Parathyroid adenoma (tissue), 2 donors: ENCODE results near the gene SP1.

Experiments used
- H2AFZ ChIP-seq: fragments of 300-600 bp; sonication (generic); one replicate; pipeline ENCODE4 v1.7.0; 2017; ENCODE audit warnings: antibody characterized with exemption, mild to moderate bottlenecking
- H3K27ac ChIP-seq: fragments of 300-600 bp; sonication (generic); one replicate; pipeline ENCODE4 v1.7.0; 2017
- H3K27me3 ChIP-seq: fragments of 300-600 bp; sonication (generic); one replicate; pipeline ENCODE4 v1.7.0; 2017; ENCODE audit warnings: low read length; ENCODE audit not compliant: control insufficient read depth, insufficient read depth
- H3K36me3 ChIP-seq: fragments of 300-600 bp; sonication (generic); one replicate; pipeline ENCODE4 v1.7.0; 2017; ENCODE audit warnings: low read length; ENCODE audit not compliant: control insufficient read depth, insufficient read depth
- H3K4me1 ChIP-seq: fragments of 300-600 bp; sonication (generic); one replicate; pipeline ENCODE4 v1.7.0; 2017; ENCODE audit warnings: control low read depth
- H3K4me2 ChIP-seq: fragments of 300-600 bp; sonication (generic); one replicate; pipeline ENCODE4 v1.7.0; 2017; ENCODE audit warnings: low read length
- H3K4me3 ChIP-seq: fragments of 300-600 bp; sonication (generic); one replicate; pipeline ENCODE4 v1.7.0; 2017; ENCODE audit warnings: low read depth, low read length
- H3K79me2 ChIP-seq: fragments of 300-600 bp; sonication (generic); one replicate; pipeline ENCODE4 v1.7.0; 2017; ENCODE audit warnings: control low read depth
- H3K9ac ChIP-seq: fragments of 300-600 bp; sonication (generic); one replicate; pipeline ENCODE4 v1.7.0; 2017; ENCODE audit warnings: mild to moderate bottlenecking
- H3K9me3 ChIP-seq: fragments of 300-600 bp; sonication (generic); one replicate; pipeline ENCODE4 v1.7.0; 2017; ENCODE audit warnings: low read length; ENCODE audit not compliant: control insufficient read depth
- CTCF ChIP-seq: fragments of 300-600 bp; sonication (generic); IDR thresholded peaks from one replicate; pipeline ENCODE4 v1.7.0; 2017; ENCODE audit warnings: antibody characterized with exemption, mild to moderate bottlenecking
- donor health status: primary hyperparathyroidism.

Gene SP1

GRCh38 chr12:53464685-53465418 lies 84.9 kb downstream of the SP1 start:
- peaks cover 13% of the 10 kb centered on the region for H3K4me1 ChIP-seq
- H3K9ac ChIP-seq, result no peak overlapping the region
- H2AFZ ChIP-seq, result no peak overlapping the region
- no peaks in the 10 kb centered on the region for H3K9me3 ChIP-seq
- no peaks in the 10 kb centered on the region for H3K27me3 ChIP-seq
- peaks cover 44% of the 10 kb centered on the region for H3K79me2 ChIP-seq
- no peak overlapping the region for H3K4me3 ChIP-seq
- H3K4me2 ChIP-seq, result no peak overlapping the region
- H3K27ac ChIP-seq, result no peak overlapping the region
- no peaks in the 10 kb centered on the region for H3K36me3 ChIP-seq
- TF ChIP-seq CTCF, result no peak

- H3K9ac ChIP-seq, result no peak overlapping the region
- H3K4me1 ChIP-seq, result peaks cover 11% of the 10 kb centered on the region
- no peak for TF ChIP-seq CTCF
- H3K9me3 ChIP-seq, result no peaks in the 10 kb centered on the region
- no peak overlapping the region for H3K27ac ChIP-seq
- no peaks in the 10 kb centered on the region for H3K27me3 ChIP-seq
- no peak overlapping the region for H3K4me3 ChIP-seq
- H2AFZ ChIP-seq, result no peak overlapping the region
- H3K4me2 ChIP-seq, result no peak overlapping the region
- H3K36me3 ChIP-seq, result no peaks in the 10 kb centered on the region
- H3K79me2 ChIP-seq, result peaks cover 36% of the 10 kb centered on the region
These were observed 85.7 kb downstream of the SP1 start for GRCh38 chr12:53465679-53466078.
